Peyer's patch (tissue), 4 donors: ENCODE measurements around the gene POU2F2.

ENCODE experiments used
- CTCF ChIP-seq, 6 experiments: fragments of 450-650 bp in 4 of 6; fragments of 200-600 bp in 2 of 6; sonication (generic) in 1 of 6; IDR thresholded peaks; one replicate each; pipeline ENCODE4 v1.5.1; 2017 to 2019; ENCODE audit warnings: antibody characterized with exemption in 6 of 6, mild to moderate bottlenecking in 3 of 6, moderate library complexity in 1 of 6
- POLR2A ChIP-seq, 2 donors: fragments of 450-650 bp; IDR thresholded peaks; one replicate each; pipeline ENCODE4 v1.5.1; 2017; ENCODE audit warnings: antibody characterized with exemption in 2 of 2, mild to moderate bottlenecking in 2 of 2, moderate library complexity in 2 of 2

GRCh38 chr19:42108527-42109389 is 23.5 kb downstream of the POU2F2 start:
- TF ChIP-seq CTCF (IDR thresholded peaks at IDR 0.05) (peak; percentile 96 to 99 (median 99)), POLR2A (IDR thresholded peaks at IDR 0.05) (no peak)
